GM18873 (cell line): ENCODE results near the gene GTF3C5.
"Not testable (repeated sequence)": the region's sequence is repeated elsewhere in the genome, so short reads cannot be mapped to it uniquely, and the experiment has no call there.

Source experiments
- ATAC-seq: cut with Tn5 transposase; IDR thresholded peaks from one replicate; pipeline ENCODE4 v1.9.1; 2021; ENCODE audit warnings: mild to moderate bottlenecking, moderate library complexity, moderate number of reproducible peaks; ENCODE audit not compliant: unreplicated experiment, low FRiP score

Gene GTF3C5

DNA sequence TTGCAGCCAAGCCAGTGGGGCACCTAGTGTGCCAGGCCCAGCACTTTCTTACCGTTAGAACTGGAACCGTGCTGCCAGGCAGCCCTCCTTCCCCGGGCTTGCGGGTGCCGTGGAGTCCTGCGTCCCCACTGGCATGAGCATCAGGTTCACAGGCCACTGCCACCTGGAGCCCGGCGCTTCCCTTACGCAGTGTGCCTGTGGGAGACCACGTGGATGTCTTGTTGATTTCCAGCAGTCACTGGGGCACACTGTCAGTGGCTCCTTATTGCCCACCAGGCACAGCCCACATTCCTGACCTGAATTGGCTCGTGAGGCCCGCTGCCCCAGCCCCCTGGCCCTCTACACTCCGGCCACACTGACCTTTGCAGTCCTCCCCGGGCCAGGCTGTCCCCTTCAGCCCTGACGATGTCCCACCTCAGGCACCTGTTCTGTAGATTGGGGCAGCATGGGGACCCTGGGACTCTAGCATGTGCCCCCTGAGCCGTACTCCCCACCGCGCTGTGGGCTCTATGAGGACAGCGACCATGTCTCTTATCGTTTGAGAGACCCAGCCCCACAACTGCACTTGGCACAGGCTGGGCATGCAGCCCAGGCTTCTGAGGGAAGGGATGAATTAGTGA, 20.6 kb downstream of the GTF3C5 start:
- no peak for ATAC-seq

DNA sequence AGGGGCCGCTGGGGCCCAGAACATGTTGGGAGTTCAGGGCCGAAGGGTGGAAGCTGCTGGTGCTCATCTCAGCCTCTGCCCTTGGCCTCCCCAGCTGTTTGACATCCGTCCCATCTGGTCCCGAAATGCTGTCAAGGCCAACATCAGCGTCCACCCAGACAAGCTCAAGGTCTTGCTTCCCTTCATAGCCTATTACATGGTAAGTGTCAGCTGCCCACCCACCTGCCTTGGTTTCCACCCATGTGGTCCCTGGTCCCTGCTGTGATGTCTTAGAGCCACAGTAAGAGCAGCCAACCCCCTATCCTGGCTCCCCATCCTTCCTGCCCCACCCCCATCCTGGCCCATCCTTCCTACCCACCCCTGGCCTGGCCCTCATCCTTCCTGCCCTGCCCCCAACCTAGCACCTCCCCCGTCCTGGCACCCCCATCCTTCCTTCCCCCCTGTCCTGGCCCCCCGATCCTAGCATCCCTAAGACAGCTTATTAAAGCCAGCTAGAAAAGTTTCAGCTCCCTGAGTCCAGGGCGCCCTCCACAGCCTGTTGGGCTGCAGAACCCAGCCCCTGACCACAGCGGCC, 21.3 kb downstream of the GTF3C5 start:
- ATAC-seq = no peak

DNA sequence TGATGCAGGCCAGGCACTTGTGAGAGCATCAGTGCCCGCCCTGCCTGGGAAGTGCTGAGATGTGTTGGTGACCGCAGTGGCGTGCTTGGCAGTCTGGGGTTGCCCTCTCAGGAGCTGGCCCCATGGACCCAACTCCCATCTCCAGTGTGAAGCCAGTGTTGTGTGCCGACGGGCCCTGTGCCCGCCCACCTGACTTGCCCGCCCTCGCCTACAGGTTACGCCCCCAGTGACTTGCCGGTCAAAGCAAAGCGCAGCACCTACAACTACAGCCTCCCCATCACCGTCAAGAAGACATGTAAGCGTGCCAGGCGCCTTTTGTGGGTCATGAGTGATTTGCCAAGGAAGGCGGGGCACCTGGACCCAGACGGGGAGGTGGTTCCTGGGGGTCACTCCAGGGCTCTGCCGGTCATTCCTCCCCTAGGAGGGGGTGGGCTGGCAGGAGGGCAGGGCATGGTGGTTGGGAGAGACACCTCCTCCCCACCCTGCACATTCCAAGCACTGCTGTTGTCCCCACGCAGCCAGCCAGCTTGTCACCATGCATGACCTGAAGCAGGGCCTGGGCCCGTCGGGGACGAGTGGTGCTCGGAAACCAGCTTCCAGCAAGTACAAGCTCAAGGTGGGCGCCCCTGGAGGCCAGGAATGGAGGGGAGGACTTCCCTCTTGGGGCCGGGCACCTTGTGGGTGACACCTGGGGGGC, 23.5 kb downstream of the GTF3C5 start:
- ATAC-seq = no peak

DNA sequence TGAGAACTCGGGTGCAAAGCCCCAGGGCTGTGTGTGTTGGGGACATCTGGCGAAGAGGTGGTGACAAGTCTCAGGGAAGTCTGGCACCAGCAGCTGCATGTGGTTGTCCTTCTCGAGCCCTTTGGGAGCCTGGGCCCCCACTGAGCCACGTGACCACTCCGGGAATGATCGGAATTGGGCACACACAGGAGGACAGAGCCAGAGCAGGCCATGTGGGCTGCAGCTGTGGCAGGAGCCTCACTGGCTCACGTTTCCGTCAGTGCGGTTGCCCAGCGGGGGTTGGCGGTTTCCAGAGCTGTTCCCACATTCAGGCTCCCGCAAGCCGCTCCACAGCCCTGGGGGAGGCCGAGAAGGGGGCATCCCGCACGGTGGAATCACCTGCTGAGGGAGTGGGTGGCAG, 24.2 kb downstream of the GTF3C5 start:
- ATAC-seq = no peak

DNA sequence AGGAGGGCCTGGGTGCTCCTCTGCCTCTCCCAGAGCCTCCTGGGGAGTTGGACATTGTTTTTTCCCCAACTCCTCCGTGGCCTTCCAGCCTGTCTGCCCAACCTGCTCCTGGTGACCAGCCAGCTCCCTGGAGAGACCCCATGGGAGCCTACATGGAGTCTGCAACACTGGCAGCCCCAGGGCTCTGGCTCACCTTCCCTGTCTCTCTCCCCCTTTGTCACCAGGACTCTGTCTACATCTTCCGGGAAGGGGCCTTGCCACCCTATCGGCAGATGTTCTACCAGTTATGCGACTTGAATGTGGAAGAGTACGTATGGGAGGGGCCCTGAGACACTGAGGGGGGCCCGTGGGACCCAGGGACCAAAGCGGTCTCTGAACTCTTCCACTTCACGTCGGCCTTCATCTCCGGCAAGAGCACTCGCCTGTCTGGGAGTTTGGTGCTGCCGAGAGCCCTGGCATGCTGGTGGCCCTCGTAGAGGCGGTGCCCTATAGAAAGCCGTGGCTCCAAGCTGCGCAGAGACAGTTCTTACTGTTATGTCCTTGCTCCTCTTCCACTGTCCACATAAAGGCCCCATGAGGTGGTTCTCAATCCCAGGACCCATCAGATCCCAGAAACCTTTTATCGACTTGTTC, 25.1 kb downstream of the GTF3C5 start:
- ATAC-seq = no peak

DNA sequence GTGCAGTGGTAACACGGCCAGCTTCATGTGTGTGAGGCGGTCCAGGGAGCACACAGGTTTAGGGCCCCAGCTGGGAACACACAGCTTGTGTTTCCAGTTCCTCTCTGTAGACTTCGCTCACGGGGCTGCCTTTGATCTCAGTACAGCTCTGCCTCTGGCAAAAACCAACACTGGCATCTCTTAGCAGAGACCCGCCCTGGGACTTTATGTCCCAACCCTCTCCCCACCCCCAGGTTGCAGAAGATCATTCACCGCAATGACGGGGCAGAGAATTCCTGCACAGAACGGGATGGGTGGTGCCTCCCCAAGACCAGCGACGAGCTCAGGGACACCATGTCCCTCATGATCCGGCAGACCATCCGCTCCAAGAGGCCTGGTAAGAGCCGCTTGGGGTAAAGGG, 25.7 kb downstream of the GTF3C5 start:
- ATAC-seq = no peak

DNA sequence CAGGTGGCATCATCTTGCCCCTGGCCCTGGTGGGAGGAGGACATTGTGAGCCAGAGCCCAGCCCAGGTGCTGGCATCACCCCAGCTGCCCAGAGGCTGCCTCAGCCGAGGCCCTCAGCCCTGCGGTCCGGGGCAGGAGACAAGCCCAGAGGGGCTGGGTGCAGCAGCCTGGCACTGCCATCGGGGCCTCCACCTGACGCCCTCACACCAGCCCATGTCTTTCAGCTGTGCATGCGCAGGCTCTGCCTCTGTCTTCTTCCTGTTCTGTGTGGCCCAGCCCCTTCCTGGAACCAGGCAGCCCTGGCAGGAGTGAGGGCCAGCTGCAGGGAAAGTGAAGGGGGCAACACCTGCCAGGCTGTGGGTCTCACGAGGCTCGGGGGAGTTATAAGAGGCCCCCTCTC, 26.2 kb downstream of the GTF3C5 start:
- no peak for ATAC-seq

DNA sequence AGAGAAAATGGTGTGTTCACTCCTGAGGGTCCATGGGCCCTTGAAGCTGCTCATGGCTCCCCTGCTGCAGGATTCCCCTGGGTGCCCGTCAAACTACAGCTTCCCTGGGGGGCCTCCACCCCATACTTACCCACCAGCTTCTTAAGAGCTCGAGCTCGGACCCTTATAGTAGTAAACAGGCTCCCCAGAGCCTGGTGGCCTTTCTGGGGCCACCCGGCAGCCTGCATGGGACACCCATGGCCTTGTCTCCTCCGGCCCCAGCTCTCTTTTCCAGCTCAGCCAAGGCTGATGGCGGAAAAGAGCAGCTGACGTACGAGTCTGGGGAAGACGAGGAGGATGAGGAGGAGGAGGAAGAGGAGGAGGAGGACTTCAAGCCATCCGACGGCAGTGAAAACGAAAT, 26.8 kb downstream of the GTF3C5 start:
- ATAC-seq = no peak

DNA sequence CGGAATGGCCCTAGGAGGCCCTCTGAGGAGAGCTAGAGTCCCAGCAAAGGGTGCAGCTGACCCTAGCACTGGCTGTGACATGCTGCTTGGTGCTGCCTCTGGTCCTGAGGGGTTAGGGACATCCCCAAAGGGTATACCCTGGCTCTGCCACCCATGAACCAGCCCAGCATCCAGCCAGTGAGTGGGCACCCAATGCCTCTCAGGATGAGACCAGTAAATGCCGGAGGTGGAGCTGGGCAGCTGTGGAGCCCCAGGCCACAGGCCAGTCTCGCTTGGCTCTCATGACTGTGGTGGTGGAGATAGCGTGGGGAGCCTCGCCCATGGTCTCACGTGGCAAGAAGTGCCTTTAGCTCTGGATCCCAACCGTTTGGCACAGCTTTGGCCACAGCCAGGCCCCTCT, 27.3 kb downstream of the GTF3C5 start:
- no peak for ATAC-seq

DNA sequence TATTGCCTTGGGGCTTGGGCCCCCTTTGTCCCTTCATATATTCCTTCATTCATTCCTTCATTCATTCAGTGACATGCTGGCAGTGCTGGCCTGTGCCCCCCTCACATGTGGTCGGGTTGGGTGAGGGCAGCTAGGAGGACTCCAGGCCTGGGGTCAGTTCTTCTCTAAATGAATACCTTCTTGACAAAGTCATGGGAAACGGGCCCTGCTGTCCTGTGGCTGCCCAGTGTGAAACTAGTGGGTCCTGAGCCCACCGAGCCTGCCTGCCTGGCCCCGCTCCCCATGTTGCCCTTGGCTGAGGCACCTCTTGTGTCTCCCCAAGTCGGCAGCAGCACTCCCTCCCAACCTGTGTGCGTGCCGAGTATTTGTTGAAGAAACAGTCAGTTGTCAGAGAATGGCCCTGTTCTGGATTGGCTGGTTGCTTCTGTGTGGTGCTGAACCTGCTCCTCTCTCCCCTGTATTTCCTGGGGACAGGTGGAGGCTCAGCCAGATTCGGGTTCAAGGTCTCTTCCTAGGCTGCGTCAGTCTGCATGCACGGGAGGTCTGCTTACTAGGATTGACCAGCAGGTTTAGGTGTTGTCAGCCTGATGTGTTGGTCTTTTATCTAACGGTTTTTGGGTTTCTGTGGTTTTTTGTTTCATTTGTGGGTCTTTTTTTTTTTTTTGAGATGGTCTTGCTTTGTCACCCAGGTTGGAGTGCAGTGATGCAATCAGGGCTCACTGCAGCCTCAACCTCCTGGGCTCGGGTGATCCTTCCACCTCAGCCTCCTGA, 27.9 kb downstream of the GTF3C5 start:
- ATAC-seq = no peak

DNA sequence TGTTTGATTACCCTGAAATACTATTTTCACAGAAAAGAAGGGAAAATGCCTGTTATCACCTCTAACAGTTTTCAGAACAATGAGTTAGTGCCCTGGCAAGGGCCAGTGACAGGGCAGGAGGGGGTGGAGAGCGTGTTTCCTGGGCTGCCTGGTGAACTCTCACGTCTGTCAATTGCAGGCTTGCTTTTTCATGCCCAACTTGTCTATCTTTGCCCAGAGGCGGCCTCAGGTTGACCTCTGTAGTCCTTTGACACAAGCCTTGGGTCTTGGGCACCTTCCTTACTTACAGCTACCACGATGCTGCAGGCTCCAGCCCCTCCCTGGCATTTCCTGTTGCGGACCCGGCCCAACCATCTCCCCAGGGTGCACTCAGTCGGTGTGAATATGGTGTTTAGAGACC, 28.8 kb downstream of the GTF3C5 start:
- ATAC-seq = no peak

DNA sequence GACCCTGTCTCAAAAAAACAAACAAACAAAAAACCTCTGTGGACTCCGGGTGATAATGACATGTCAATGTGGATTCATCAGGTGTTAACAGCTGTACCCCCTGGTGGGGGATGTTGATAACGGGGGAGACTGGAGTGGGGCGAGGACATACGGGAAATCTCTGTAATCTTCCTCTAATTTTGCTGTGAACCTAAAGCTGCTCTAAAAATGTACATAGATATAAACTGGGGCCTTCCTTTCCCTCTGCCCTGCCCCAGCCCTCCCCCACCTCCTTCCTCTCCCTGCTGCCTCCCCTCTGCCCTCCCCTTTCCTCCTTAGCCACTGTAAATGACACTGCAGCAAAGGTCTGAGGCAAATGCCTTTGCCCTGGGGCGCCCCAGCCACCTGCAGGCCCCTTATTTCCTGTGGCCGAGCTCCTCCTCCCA, 29.6 kb downstream of the GTF3C5 start:
- ATAC-seq = no peak

DNA sequence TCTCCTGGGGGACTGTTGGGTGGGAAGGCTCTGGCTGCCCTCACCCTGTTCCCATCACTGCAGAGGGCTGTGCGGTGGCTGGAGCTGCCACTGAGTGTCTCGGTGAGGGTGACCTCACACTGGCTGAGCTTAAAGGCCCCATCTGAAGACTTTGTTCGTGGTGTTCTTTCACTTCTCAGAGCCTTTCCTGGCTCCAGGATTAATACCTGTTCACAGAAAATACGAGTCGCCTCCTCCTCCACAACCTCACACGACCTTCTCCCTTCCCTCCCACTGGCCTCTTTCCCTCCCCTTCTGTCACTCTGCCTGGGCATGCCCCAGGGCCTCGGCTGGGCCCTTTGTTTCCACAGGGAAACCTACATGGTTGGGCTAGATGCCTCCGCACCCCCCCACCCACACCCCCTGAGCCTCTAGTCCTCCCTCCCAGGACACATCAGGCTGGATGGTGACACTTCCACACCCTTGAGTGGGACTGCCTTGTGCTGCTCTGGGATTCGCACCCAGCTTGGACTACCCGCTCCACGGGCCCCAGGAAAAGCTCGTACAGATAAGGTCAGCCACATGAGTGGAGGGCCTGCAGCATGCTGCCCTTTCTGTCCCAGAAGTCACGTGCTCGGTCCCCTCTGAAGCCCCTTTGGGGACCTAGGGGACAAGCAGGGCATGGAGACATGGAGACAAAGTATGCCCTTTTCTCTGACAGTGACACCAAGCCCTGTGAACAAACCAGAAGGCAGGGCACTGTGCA, 30.4 kb downstream of the GTF3C5 start:
- ATAC-seq = not testable (repeated sequence)

DNA sequence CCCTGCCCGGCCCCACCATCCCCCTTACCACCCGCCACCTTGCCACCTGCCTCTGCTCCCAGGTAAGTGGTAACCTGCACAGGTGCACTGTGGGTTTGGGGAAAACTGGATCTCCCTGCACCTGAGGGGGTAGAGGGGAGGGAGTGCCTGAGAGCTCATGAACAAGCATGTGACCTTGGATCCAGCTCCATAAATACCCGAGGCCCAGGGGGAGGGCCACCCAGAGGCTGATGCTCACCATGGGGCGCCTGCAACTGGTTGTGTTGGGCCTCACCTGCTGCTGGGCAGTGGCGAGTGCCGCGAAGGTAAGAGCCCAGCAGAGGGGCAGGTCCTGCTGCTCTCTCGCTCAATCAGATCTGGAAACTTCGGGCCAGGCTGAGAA, 31.0 kb downstream of the GTF3C5 start, which contains the start of gene CEL:
CEL (plus strand) TSS at position 218 of the 382 bp plus-strand sequence; CDS start at position 240, 22 bp downstream.
- not testable (repeated sequence) for ATAC-seq

DNA sequence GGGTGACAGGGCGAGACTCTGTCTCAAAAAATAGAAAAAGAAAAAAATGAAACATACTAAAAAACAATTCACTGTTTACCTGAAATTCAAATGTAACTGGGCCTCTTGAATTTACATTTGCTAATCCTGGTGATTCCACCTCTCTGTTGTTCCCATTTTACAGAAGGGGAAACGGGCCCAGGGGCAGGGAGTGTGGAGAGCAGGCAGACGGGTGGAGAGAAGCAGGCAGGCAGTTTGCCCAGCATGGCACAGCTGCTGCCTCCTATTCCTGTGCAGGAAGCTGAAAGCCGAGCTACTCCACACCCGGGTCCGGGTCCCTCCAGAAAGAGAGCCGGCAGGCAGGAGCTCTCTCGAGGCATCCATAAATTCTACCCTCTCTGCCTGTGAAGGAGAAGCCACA, 31.8 kb downstream of the GTF3C5 start:
- not testable (repeated sequence) for ATAC-seq

DNA sequence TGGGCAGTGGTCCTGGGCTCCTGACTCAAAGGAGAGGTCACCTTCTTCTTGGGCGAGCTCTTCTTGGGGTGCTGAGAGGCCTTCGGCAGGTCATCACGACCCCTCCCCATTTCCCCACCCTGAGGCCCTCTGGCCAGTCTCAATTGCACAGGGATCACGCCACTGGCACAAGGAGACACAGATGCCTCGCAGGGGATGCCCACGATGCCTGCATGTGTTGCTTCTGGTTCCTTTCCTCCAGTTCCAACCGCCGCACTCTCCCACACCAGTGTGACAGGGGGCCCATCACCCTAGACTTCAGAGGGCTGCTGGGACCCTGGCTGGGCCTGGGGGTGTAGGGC, 32.3 kb downstream of the GTF3C5 start:
- no peak for ATAC-seq

DNA sequence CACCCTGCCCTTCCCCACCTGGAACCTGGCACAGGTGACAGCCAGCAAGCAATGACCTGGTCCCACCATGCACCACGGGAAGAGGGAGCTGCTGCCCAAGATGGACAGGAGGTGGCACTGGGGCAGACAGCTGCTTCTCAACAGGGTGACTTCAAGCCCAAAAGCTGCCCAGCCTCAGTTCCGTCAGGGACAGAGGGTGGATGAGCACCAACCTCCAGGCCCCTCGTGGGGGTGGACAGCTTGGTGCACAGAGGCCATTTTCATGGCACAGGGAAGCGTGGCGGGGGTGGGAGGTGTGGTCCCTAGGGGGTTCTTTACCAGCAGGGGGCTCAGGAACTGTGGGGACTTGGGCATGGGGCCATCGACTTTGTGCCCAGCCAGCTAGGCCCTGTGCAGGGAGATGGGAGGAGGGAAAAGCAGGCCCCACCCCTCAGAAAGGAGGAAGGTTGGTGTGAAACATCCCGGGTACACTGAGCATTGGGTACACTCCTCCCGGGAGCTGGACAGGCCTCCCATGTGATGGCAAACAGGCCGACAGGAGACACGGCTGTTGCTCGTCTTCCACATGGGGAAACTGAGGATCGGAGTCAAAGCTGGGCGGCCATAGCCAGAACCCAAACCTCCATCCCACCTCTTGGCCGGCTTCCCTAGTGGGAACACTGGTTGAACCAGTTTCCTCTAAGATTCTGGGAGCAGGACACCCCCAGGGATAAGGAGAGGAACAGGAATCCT, 32.9 kb downstream of the GTF3C5 start:
- no peak for ATAC-seq

DNA sequence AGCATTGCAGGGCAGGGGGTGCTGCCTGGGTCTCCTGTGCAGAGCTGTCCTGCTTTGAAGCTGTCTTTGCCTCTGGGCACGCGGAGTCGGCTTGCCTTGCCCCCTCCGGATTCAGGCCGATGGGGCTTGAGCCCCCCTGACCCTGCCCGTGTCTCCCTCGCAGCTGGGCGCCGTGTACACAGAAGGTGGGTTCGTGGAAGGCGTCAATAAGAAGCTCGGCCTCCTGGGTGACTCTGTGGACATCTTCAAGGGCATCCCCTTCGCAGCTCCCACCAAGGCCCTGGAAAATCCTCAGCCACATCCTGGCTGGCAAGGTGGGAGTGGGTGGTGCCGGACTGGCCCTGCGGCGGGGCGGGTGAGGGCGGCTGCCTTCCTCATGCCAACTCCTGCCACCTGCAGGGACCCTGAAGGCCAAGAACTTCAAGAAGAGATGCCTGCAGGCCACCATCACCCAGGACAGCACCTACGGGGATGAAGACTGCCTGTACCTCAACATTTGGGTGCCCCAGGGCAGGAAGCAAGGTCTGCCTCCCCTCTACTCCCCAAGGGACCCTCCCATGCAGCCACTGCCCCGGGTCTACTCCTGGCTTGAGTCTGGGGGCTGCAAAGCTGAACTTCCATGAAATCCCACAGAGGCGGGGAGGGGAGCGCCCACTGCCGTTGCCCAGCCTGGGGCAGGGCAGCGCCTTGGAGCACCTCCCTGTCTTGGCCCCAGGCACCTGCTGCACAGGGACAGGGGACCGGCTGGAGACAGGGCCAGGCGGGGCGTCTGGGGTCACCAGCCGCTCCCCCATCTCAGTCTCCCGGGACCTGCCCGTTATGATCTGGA, 33.7 kb downstream of the GTF3C5 start:
- ATAC-seq = no peak

DNA sequence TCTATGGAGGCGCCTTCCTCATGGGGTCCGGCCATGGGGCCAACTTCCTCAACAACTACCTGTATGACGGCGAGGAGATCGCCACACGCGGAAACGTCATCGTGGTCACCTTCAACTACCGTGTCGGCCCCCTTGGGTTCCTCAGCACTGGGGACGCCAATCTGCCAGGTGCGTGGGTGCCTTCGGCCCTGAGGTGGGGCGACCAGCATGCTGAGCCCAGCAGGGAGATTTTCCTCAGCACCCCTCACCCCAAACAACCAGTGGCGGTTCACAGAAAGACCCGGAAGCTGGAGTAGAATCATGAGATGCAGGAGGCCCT, 34.2 kb downstream of the GTF3C5 start:
- no peak for ATAC-seq
